ENCODE measurements around the gene CLCN1.

GRCh38 chr7:143398616-143399015, 82.7 kb downstream of the CLCN1 start:
- no peak for TF ChIP-seq POLR2A (IDR thresholded peaks at IDR 0.05)
- TF ChIP-seq, protein P1, sequence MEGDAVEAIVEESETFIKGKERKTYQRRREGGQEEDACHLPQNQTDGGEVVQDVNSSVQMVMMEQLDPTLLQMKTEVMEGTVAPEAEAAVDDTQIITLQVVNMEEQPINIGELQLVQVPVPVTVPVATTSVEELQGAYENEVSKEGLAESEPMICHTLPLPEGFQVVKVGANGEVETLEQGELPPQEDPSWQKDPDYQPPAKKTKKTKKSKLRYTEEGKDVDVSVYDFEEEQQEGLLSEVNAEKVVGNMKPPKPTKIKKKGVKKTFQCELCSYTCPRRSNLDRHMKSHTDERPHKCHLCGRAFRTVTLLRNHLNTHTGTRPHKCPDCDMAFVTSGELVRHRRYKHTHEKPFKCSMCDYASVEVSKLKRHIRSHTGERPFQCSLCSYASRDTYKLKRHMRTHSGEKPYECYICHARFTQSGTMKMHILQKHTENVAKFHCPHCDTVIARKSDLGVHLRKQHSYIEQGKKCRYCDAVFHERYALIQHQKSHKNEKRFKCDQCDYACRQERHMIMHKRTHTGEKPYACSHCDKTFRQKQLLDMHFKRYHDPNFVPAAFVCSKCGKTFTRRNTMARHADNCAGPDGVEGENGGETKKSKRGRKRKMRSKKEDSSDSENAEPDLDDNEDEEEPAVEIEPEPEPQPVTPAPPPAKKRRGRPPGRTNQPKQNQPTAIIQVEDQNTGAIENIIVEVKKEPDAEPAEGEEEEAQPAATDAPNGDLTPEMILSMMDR (IDR thresholded peaks at IDR 0.05), result no peak
